ENCODE results near the gene CHD9. TPM values are rescaled to one million over a fixed set of nuclear protein-coding genes. Genes with fewer than 3 reads are reported as not detected.

The CHD9 gene
- polyA plus RNA-seq, 1 donor from 2014 or later = 69.3 TPM

DNA sequence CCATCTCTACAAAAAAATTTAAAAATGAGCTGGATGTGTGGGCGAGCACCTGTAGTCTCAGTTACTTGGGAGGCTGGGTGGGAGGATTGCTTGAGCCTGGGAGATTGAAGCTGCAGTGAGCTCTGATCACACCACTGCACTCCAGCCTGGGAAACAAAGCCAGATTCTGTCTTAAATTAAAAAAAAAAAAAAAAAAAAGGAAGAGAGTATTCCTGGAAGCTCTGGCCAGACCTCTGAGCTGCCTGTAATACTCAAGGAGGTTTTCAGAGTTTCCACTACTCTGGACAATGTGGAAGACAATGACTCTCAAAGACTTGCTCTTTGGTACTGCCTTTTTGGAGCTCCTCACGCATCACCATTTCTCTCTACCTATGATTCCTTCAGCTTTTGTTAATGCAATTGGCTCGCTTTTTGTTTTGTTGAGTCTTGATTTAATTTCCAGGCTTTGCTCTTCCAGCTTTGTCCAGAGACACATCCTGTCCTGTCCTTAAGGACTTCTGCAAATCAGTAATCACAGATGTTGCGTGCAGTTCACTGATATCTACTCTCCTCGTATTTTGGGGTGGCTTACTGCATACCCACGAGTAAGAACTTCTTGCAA lies 10.8 kb downstream of the CHD9 start:
- H3K79me2 ChIP-seq (replicated peaks; ENCODE audit: insufficient read depth, low read length) = no peaks in the 10 kb centered on the region
- H3K9me2 ChIP-seq (ENCODE audit: insufficient read depth, low read length) = no peaks in the 10 kb centered on the region
- H3K4me2 ChIP-seq (ENCODE audit: low read length) = no peak overlapping the region
- no peak for TF ChIP-seq TAF1 (IDR thresholded peaks at IDR 0.05; ENCODE audit: low read depth)
- TF ChIP-seq EP300 (conservative IDR thresholded peaks at IDR 0.05; ENCODE audit: poor library complexity, severe bottlenecking) = no peak
- H4K20me1 ChIP-seq (ENCODE audit: insufficient read depth) = no peaks in the 10 kb centered on the region
- H3K27me3 ChIP-seq (ENCODE audit: insufficient read depth, low read depth, low read length) = no peaks in the 10 kb centered on the region
- H3K9ac ChIP-seq (ENCODE audit: low read length) = no peak overlapping the region
- no peaks in the 10 kb centered on the region for H3K9me3 ChIP-seq (ENCODE audit: low read length)
- no peak overlapping the region for H2AFZ ChIP-seq (ENCODE audit: low read depth, low read length)
- no peak overlapping the region for H3K4me3 ChIP-seq (ENCODE audit: low read length)
- H3F3A ChIP-seq (ENCODE audit: insufficient read depth, low read length, poor library complexity, severe bottlenecking) = no peaks in the 10 kb centered on the region
- no peaks in the 10 kb centered on the region for H3K36me3 ChIP-seq (ENCODE audit: insufficient read depth, low read length)
- no peak overlapping the region for H3K27ac ChIP-seq (ENCODE audit: low read length)

DNA sequence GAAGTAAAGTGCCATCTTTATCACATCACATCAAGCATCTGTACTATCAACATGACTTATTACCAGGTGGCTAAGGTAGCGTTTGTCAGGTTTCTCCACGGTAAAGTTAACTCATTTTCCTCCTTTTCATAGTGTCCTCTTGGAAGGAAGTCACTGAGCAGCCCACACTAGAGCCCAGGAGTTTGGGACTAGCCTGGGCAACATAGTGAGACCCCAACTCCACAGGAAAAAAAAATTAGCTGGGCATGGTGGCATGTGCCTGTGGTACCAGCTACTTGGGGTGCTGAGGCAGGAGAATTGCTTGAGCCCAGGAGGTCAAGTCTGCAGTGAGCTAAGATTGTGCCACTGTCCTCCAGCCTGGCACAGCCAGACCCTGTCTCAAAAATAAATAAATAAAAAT lies 12.9 kb downstream of the CHD9 start:
- no peaks in the 10 kb centered on the region for H3K27me3 ChIP-seq (ENCODE audit: insufficient read depth, low read depth, low read length)
- no peaks in the 10 kb centered on the region for H4K20me1 ChIP-seq (ENCODE audit: insufficient read depth)
- H3K79me2 ChIP-seq (replicated peaks; ENCODE audit: insufficient read depth, low read length) = no peaks in the 10 kb centered on the region
- no peaks in the 10 kb centered on the region for H3K36me3 ChIP-seq (ENCODE audit: insufficient read depth, low read length)
- TF ChIP-seq SMC3 (conservative IDR thresholded peaks at IDR 0.05; ENCODE audit: poor library complexity) (no peak), RAD21 (conservative IDR thresholded peaks at IDR 0.05) (no peak), POLR2AphosphoS5 (IDR thresholded peaks at IDR 0.05) (no peak), TAF1 (IDR thresholded peaks at IDR 0.05; ENCODE audit: low read depth) (no peak), EZH2 (IDR thresholded peaks at IDR 0.05; ENCODE audit: borderline replicate concordance, insufficient read depth, low read length, poor library complexity, severe bottlenecking) (no peak), MXI1 (conservative IDR thresholded peaks at IDR 0.05; ENCODE audit: poor library complexity, severe bottlenecking) (no peak), EP300 (conservative IDR thresholded peaks at IDR 0.05; ENCODE audit: poor library complexity, severe bottlenecking) (no peak)
- TF ChIP-seq, protein P1, sequence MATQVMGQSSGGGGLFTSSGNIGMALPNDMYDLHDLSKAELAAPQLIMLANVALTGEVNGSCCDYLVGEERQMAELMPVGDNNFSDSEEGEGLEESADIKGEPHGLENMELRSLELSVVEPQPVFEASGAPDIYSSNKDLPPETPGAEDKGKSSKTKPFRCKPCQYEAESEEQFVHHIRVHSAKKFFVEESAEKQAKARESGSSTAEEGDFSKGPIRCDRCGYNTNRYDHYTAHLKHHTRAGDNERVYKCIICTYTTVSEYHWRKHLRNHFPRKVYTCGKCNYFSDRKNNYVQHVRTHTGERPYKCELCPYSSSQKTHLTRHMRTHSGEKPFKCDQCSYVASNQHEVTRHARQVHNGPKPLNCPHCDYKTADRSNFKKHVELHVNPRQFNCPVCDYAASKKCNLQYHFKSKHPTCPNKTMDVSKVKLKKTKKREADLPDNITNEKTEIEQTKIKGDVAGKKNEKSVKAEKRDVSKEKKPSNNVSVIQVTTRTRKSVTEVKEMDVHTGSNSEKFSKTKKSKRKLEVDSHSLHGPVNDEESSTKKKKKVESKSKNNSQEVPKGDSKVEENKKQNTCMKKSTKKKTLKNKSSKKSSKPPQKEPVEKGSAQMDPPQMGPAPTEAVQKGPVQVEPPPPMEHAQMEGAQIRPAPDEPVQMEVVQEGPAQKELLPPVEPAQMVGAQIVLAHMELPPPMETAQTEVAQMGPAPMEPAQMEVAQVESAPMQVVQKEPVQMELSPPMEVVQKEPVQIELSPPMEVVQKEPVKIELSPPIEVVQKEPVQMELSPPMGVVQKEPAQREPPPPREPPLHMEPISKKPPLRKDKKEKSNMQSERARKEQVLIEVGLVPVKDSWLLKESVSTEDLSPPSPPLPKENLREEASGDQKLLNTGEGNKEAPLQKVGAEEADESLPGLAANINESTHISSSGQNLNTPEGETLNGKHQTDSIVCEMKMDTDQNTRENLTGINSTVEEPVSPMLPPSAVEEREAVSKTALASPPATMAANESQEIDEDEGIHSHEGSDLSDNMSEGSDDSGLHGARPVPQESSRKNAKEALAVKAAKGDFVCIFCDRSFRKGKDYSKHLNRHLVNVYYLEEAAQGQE (IDR thresholded peaks at IDR 0.05; ENCODE audit: borderline replicate concordance) = no peak
- TF ChIP-seq, protein P2, sequence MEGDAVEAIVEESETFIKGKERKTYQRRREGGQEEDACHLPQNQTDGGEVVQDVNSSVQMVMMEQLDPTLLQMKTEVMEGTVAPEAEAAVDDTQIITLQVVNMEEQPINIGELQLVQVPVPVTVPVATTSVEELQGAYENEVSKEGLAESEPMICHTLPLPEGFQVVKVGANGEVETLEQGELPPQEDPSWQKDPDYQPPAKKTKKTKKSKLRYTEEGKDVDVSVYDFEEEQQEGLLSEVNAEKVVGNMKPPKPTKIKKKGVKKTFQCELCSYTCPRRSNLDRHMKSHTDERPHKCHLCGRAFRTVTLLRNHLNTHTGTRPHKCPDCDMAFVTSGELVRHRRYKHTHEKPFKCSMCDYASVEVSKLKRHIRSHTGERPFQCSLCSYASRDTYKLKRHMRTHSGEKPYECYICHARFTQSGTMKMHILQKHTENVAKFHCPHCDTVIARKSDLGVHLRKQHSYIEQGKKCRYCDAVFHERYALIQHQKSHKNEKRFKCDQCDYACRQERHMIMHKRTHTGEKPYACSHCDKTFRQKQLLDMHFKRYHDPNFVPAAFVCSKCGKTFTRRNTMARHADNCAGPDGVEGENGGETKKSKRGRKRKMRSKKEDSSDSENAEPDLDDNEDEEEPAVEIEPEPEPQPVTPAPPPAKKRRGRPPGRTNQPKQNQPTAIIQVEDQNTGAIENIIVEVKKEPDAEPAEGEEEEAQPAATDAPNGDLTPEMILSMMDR (IDR thresholded peaks at IDR 0.05; ENCODE audit: poor library complexity, severe bottlenecking) = no peak
- H3F3A ChIP-seq (ENCODE audit: insufficient read depth, low read length, poor library complexity, severe bottlenecking) = no peaks in the 10 kb centered on the region
- H3K4me3 ChIP-seq (ENCODE audit: low read length) = no peak overlapping the region
- no peaks in the 10 kb centered on the region for H3K9me2 ChIP-seq (ENCODE audit: insufficient read depth, low read length)
- no peaks in the 10 kb centered on the region for H3K9me3 ChIP-seq (ENCODE audit: low read length)
- no peak overlapping the region for H2AFZ ChIP-seq (ENCODE audit: low read depth, low read length)
- H3K9ac ChIP-seq (ENCODE audit: low read length) = no peak overlapping the region
- no peak overlapping the region for H3K4me2 ChIP-seq (ENCODE audit: low read length)
- H3K27ac ChIP-seq (ENCODE audit: low read length) = no peak overlapping the region

Data from neural cell (in vitro differentiated cells).